HTR-8/SVneo (cell line): ENCODE data around the gene LCE1C.
A peak's percentile ranks its signal among the peaks of the same experiment; 100 is the strongest.

Experiments used
- DNase-seq: peaks from one replicate; pipeline ENCODE4 v3.0.0; 2011; ENCODE audit warnings: low spot score, mixed read lengths; ENCODE audit not compliant: insufficient read length
- FAIRE-seq: peaks from 2 replicates; lab custom pipeline; 2011; peaks lifted over from hg19 to GRCh38; lab: Jason Lieb, UNC

The LCE1C gene

GRCh38 chr1:152806576-152806975 lies at the start of gene LCE1C:
Gene LCE1C, minus strand, starts transcription at chr1:152806651. Its CDS starts 1,173 bp downstream, at chr1:152805478.
- DNase-seq: no peak
- no peak for FAIRE-seq

DNA sequence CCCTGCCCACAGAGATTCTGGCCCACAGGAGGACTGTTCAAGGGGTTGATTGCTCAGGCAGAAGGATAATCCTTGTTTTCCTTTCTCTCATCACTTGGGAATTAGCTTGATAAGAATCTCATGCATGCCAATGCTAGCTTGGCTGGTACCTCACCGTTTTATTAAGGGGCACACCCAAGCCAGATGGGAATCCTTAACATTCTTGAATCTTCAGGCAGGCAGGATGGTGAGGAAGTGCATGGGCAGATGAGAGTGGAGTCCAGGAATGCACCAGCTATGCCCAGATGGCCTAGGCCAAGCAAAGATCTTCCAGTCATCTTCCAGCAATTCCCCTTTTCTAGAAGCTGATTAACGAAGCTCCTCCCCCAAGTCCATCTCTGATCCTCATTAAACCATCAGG lies 49.2 kb upstream of the LCE1C start:
- DNase-seq (peak; percentile 4), FAIRE-seq (no peak)

DNA sequence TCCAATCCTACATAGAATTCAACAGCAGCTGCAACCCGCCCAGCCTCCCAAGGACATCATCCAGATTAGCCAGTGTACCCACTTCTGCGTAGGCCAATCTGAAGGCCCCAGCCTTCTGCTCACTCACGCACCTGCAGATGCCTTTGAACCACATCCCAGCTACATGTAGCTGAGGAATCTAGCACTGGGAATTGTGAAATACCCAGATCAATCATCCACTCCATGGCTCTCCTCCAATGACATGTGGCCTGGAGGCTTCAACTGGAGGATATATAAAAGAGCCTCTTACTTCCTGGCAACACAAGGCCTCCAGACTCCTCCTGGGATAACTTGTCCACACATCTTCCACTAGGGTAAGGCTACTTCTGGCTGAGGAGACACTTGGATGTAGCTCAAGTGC lies 36.1 kb upstream of the LCE1C start, which contains the start of gene LCE6A:
Gene LCE6A (plus strand): TSS at position 301 of the 400 bp plus-strand sequence. CDS start 665 bp downstream, outside the sequence.
- FAIRE-seq (no peak), DNase-seq (no peak)

- DNase-seq: no peak
- FAIRE-seq: no peak
Observed at GRCh38 chr1:152836870-152837269, 30.4 kb upstream of the LCE1C start.

DNA sequence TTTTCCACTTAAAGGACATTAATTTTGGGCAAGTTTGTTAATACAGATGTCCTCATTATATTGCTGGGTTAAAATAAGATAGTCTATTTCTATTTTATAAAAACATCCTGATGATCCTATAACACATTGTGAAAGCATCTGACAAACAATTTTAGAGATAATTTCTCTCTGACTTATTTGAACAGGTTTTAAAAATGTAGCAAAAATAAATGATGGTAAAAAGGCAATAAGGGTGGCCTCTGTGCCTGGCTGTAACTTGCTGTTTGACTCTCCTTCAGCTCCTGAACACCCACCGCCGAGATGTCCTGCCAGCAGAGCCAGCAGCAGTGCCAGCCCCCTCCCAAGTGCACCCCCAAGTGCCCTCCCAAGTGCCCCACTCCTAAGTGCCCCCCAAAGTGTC lies 20.7 kb upstream of the LCE1C start, which contains the start of gene LCE1A:
Gene LCE1A (plus strand): TSS at position 301 of the 400 bp plus-strand sequence. CDS start 0 bp downstream, at position 301.
- DNase-seq (no peak), FAIRE-seq (no peak)

DNA sequence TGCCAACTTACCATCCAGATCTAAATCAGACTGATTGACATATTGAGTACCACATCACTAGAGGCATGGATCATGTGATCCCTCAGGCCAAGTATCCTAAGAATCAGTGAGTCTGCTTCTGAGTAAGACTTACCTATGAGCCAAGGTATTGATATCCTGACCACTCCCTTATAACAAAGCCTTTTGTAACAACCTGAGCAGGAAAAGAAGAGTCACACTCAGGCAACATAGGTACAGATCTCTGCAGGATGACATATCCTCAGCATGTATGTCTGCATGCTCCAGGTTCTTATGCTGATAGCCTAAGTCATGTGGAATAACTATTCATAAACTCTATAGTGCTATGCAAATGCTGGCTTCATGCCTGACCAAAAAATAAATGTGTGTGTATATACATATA lies 18.5 kb upstream of the LCE1C start:
- no peak for FAIRE-seq

DNA sequence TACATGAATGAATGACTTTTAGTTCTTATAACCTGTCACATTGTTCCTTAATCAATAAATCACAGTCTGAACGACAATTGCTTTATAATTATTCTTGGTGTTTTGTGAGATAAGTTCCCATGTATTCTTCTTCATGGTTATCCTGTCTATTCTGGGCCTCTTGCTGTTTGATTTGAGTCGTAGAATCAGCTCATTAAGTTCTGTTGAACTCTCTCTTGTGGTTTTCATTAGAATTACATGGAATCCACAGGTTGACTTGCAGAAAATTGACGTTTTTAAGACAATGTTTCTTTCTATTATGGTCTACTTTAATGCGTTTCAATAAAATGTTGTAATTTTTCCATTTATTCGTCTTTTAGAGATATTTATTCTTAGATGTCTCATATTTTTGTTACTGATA lies 16.8 kb upstream of the LCE1C start:
- FAIRE-seq: no peak
- no peak for DNase-seq

More for the DNA sequence above, 18.5 kb upstream of the LCE1C start:
- no peak for DNase-seq

DNA sequence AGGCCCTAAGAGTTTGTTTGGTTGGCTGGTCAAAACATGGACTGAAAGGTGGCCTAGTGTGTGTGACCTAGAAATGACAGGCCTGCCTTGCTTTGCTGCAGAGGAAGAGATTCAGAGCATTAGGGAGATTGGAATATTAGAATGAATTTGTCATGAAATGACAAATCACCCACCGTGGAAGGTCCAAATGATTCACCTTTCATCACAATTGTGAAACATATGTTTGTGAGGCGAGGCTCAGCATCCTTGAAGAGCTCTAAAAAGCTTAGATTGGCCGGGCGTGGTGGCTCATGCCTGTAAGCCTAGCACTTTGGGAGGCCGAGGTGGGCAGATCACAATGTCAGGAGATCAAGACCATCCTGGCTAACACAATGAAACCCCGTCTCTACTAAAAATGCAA lies 10.9 kb upstream of the LCE1C start:
- FAIRE-seq: no peak

DNA sequence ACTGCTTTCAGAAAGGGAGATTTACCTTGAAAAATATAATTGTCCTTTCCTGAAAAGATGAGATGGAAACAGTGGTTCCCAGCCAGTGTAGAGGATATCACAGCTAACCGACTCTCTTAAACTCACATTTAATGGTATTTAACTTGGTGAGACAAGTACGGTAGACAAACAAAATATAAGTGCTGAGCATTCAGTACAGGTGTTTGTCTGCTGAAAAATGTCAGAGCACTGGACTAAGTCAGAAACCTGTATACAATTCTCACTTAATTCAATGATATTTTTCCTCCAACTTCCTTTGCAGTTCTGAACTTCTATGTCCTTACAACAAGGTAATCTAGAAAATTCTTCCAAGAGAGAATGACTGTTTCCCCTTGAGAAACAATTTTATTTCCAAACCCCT lies 5.2 kb upstream of the LCE1C start, which contains the start of gene LCE1B:
Gene LCE1B (plus strand): TSS at position 301 of the 400 bp plus-strand sequence. CDS start 476 bp downstream, outside the sequence.
- FAIRE-seq: no peak
- DNase-seq: no peak

More for the DNA sequence above, 10.9 kb upstream of the LCE1C start:
- DNase-seq: no peak

- DNase-seq (no peak), FAIRE-seq (no peak)
Observed at GRCh38 chr1:152811050-152811449, 4.6 kb upstream of the LCE1C start.

GRCh38 chr1:152801333-152801732 lies 5.1 kb downstream of the LCE1C start:
- DNase-seq: no peak
- FAIRE-seq: no peak

DNA sequence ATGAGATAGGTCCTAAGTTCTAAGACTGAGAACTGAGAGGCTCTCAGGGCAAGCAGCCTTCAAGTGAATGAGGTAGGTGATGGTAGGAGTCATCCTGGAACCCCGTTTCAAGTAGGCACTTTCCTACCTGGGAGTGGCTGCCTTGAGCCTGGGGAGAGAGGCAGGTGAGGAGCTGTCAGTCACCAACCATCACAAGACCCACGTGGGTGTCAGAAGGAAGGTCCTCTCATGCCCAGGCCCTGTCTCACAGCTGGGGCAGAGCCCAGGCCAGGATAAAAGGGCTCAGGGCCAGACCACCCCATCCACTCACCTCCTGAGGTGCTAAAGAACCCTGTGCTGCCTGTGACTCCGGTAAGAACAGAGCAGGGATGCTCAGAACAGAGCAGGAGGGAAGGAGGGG lies 10.0 kb downstream of the LCE1C start, which contains the start of gene LCE1D:
Gene LCE1D (plus strand): TSS at position 301 of the 400 bp plus-strand sequence. CDS start 1,074 bp downstream, outside the sequence.
- DNase-seq: no peak
- no peak for FAIRE-seq

DNA sequence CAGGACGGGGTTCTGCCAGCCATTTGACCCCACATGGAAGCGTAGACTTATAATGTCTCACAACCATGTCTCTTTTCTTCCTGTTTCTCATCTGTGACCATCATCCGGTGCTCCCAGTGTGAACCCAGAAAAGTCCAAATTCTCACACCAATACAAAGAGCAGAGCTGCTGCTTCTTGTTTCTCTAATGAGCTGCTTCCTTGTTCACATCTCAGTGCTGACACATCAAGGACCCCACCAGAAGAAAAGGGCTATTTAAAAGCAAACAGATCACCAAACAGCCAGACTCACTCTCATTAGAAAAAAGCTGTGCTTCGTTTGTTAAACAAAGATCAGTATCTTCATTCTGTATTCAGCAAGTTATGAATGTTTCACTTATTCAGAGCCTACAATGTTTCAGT lies 10.8 kb downstream of the LCE1C start:
- FAIRE-seq (no peak), DNase-seq (no peak)

- DNase-seq (no peak), FAIRE-seq (no peak)
Observed at GRCh38 chr1:152786077-152786476, 20.4 kb downstream of the LCE1C start, which contains the start of gene LCE1E. Gene LCE1E, plus strand, starts transcription at chr1:152786257. Its CDS starts 1,043 bp downstream, at chr1:152787300.

- no peak for DNase-seq
- no peak for FAIRE-seq
Observed at GRCh38 chr1:152783095-152783494, 23.4 kb downstream of the LCE1C start.

GRCh38 chr1:152777510-152778137 lies 28.8 kb downstream of the LCE1C start:
- FAIRE-seq: no peak
- DNase-seq: no peak

DNA sequence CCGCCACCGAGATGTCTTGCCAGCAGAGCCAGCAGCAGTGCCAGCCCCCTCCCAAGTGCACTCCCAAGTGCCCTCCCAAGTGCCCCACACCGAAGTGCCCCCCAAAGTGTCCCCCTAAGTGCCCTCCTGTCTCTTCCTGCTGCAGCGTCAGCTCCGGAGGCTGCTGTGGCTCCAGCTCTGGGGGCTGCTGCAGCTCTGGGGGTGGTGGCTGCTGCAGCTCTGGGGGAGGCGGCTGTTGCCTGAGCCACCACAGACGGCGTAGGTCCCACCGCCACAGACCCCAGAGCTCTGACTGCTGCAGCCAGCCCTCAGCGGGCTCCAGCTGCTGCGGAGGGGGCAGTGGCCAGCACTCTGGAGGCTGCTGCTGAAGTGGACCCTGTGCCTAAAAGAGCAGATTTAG lies 30.1 kb downstream of the LCE1C start:
- FAIRE-seq (no peak), DNase-seq (no peak)

DNA sequence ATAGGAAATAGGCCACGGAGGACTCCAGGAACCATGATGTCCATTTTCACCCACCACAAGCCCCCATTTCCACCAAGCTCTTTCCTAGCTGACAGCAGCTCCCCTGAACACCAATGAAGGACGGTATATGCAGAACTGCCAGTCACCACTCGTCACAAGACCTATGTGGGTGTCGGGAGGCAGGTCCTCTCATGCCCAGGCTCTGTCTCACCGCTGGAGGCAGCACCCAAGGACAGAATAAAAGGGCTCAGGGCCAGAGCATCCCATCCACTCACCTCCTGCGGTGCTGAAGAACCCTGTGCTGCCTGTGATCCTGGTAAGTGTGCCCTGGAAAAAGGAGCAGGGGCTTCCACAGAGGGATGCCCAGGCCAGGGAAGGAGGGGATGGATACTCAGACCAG lies 31.6 kb downstream of the LCE1C start, which contains the start of gene LCE1F:
Gene LCE1F (plus strand): TSS at position 266 of the 400 bp plus-strand sequence. CDS start 1,232 bp downstream, outside the sequence.
- FAIRE-seq (no peak), DNase-seq (no peak)

DNA sequence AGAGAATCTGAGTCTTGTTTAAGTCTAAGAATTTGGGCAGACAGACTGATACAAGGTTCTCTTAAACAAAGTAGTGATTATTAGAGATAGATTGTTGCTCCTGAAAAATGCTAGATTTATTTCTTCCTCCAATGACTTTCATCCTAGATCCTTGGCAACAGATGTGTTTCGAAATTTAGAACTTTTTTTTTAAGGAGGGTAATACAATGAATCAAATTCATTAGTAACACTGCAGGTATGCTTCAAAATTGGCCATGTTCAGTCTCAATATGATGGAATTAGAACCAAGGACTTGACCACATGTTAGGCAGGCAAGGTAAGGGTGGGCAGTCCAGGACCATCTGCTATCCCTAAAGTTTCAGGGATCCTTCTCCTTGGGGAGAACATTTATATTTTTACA lies 36.0 kb downstream of the LCE1C start:
- FAIRE-seq (no peak), DNase-seq (no peak)

- FAIRE-seq (no peak), DNase-seq (no peak)
Observed at GRCh38 chr1:152768847-152769533, 37.5 kb downstream of the LCE1C start.

- DNase-seq (no peak), FAIRE-seq (no peak)
Observed at GRCh38 chr1:152761609-152762213, 44.7 kb downstream of the LCE1C start.
